OCI-LY3 (cell line): Measurements from ENCODE around the gene SH3RF3.

Source experiments
- CTCF ChIP-seq: fragments of 200-600, 300-600 bp; sonication (generic); IDR thresholded peaks from 2 replicates; pipeline ENCODE4 v1.5.1; 2014; ENCODE audit warnings: antibody characterized with exemption, low read length, low read depth
- EZH2phosphoT487 ChIP-seq: fragments of 200-600 bp; shearing (Covaris generic); IDR thresholded peaks from 2 replicates; pipeline ENCODE4 v1.6.1; 2018; ENCODE audit warnings: antibody characterized with exemption, mixed run types, low read depth

- TF ChIP-seq CTCF (no peak), EZH2phosphoT487 (no peak)
Observed at GRCh38 chr2:109282865-109283264, 153.9 kb downstream of the SH3RF3 start.
